ENCODE measurements around the gene NHERF1.

NHERF1 gene

DNA sequence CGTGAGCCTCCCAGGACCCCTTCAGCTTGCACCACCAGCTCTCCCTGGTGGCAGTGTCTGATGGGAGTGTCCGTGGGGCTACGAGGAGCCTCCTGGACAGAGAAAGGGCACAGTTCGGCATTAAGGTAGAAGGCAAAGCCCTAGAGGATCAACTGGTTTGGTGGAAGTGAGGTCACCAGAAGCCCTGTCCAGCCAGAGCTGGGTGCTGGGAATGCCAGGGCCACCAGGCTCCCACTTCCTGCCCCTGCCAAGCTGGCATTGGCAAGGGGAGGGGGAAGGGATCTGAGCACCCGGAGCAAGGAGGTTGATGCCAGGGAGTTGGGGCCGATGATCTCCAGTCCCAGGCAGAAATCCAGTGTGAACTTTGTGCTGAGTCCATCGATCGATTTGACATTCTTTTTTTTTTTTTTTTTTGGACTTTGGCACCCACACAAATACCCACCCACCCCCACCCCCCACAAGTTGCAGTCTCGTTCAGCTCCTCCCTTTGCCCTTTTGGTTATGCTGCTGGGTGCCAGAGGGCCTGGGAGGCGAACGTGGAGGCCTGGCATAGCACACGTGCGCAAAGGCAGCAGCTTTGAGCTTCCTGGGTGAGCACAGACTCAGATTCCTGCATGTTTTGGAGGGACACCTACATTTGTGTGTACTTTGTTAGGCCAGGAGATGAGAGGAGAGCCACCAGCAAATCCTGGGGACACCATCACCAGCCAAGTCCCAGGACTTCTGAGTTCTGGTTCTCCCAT, 2.1 kb downstream of the NHERF1 start:
- no peak for DNase-seq

- DNase-seq = no peak
Observed at GRCh38 chr17:74752415-74752814, 4.0 kb downstream of the NHERF1 start.

- DNase-seq = no peak
Observed at GRCh38 chr17:74752822-74753401, 4.5 kb downstream of the NHERF1 start.

DNA sequence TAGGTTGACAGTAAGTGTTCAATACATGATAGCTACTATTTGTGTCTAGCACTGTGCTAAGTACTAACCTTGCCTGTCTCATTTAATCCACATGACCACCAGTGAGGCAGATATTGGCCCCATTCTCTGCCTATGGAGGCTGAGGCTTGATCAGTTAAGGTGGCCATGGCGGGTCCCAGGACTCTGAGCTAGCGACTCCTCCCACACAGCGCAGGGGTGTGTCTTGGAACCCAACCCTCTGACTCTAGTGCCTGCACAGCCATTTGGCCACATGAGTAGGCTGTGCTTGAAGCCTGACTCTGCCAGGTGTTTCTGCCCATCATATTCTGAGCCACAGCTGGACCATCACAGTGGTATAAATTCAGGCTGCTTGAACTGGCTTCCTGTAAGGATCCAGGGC, 6.4 kb downstream of the NHERF1 start:
- DNase-seq = no peak

GRCh38 chr17:74755533-74755932, 7.1 kb downstream of the NHERF1 start:
- DNase-seq = no peak

DNA sequence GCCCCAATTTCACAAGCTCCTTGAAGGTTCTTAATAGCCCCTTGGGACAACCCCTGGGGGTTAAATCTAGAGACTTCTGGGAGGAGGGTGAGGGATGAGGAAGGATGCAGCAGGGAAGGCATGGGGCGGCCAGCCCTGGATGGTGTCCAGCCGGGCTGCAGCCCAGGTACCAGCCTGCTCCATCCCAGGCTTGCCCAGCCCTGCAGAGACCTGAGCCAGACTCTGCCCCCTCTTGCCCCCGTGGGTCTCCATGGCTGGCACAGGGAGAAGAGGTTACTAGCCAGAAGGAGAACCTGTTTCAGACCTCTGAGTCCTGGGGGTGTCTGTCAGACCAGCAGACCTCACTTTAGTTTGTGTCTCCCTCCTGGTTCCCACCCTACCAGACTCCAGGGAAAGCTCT, 8.5 kb downstream of the NHERF1 start:
- no peak for DNase-seq

- no peak for DNase-seq
Observed at GRCh38 chr17:74757502-74757901, 9.1 kb downstream of the NHERF1 start.

DNA sequence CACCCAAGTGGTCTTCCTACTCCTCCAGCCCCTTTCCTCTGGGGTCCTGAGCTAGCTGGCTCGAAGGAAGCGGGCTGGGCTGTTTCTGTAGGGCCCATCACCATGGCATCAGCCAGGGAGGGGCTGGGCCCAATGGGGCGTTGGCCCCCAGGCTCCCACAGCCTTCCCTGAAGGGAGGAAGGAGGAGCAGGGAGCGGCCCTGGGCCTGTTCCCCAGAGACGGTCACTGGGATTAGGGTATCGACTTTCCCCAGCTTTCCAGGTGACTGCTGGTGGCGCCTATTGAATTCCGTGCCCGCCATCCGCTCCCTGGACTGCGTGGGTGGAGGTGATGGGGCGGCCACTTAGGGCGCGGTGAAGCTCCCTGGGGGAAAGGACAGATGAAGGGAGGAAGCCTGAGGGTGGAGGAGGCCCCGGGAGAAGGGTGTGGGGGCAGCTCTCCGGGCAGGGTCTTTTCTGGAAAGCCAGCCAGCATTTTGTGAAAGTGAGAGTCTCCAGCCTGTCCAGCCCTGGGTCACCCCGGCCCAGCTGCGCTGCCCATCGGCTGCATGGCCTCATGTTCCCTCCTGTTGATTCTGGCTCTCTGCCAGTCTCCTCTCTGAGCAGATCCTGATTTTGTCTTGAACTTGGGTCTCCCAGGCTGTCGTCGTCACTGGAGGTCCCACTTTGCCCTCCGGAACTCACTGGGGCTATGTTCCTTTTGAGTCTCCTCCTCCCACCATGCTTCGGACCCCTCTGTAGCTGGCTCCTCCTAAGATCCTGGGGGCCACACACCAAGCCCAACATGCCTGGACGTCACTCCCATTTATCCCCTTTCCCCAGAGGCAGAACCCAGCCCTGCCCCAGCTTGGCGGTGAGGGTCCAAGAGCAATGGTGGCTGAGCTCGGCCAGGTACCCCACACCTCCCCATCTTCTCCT, 9.8 kb downstream of the NHERF1 start:
- DNase-seq = no peak

DNA sequence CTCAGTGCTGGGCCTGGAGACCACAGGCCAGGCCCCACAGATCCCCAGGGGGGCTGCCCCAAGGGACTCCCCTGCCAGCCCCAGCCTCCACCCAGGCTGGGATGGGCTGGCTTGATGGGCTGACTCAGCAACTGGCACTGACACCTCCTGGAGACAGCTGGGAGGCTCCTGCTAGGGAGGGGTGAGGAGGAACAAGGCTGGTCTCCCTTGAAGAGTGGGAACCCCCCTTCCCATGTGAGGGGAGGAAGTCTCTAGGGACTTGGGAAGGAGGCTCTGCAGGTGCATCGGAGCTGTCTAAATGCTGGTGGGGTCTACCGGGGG, 10.4 kb downstream of the NHERF1 start:
- peak; percentile 66 for DNase-seq

DNA sequence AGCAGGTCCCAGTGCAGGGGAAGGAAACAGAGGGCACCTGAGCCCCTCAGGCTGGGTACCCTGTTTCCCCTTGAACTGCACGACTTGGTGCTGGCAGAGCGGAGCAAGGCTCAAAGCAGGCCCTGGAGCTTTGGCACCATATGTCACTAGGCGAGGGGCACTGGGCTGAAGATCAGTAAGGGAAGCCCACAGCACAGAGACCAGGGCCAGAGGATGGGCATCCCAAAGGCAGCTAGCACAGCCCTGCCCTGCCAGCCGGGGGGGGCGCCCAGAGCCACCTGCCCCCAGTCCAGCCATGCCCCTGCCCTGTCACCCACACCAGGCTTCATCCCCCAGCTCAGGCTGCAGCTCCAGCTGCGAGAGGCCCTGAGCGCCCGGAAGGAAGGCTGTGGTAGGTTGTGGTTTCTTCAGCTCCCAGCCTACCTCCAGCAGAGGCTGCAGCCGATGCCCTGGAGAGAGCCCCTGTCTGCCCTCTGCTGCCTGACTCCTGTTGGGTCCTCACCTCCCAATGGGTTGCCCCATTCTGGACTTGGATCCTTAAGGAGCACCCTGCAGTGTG, 10.9 kb downstream of the NHERF1 start:
- DNase-seq = peak; percentile 87

- no peak for DNase-seq
Observed at GRCh38 chr17:74759941-74760340, 11.5 kb downstream of the NHERF1 start.

DNA sequence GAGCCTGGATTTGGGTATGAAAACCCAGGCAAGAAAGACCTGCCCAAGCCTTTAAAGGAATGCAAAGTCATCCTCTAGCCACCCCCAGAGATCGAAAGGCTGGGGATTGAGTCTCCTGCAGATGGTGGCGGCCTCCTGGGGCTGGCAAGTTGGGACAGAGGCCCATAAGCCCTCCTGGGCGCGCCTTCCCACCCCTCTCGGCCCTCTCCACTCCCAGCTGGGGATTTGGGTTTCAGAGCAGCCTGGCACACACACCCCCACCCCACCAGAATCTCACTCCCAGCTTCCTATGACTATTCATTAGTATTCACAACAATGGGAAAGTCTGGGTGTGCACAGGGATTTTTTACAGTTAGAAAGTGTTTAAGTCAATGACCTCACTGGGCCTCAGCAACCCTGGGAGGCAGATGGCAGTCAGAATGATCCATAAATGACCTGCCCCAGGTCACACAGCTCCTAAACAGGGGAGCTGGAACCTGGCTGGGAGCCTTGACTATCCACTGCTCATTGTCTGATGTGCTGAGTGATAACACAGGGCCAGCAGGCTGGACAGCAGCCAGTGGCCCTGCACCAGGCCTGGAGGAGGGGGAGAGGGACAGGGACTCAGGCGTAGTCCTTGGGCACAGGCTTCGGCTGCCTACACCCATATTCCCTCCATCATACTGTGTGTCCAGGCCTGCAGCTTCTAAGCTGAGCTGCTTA, 12.1 kb downstream of the NHERF1 start:
- no peak for DNase-seq

- DNase-seq = no peak
Observed at GRCh38 chr17:74761419-74761818, 13.0 kb downstream of the NHERF1 start.

DNA sequence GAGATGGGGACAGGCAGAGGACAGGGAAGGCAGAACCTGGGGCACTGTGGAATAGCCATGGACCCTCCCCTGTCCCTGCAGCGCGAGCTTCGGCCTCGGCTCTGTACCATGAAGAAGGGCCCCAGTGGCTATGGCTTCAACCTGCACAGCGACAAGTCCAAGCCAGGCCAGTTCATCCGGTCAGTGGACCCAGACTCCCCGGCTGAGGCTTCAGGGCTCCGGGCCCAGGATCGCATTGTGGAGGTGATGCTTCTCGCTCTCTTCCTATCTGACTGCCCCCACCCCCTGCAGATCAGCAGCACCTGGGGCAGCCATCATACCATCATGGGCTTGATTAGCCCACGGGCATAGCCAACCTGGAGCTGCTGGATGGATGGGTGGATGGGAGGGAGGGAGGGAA, 13.5 kb downstream of the NHERF1 start:
- DNase-seq = no peak

DNA sequence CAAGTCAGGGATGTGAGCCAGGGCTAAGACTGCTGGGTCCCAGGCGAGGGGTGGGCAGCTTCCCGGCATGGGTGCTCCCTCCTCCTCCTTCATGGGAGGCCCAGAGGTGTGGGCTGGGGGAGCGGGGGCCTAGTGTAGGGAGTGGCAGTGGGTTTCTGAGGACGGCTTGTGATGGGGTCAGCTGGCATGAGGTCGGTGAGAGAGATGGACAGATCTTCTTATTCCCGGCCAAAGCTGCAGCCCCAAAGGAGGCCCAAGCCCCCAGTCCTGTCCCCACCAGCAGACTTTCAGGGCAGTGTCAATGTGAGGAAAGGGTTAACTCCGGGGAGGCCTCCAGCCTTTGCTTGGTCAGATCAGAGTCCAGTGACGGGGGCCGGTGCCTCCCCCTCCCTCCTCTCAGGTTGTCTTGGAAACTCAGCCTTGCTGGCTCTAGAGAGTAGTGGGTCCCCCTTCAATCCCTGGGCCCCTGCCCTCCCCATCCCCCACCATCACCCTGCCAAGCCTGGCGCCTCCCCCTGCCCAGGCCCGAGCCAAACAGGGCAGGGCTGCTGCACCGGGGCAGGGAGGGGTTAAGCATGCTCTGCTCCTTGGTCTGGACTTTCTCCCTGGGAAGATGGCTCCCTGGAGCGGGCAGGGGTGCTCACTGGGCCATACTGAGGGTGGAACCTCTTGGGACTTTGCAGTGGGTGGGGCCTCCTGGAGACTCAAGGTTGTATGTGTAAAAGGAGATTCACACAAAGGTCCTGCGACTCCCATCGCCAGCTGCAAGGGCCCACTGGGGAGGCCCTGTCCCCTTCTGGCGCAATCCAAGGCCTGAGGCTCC, 15.3 kb downstream of the NHERF1 start:
- no peak for DNase-seq

DNA sequence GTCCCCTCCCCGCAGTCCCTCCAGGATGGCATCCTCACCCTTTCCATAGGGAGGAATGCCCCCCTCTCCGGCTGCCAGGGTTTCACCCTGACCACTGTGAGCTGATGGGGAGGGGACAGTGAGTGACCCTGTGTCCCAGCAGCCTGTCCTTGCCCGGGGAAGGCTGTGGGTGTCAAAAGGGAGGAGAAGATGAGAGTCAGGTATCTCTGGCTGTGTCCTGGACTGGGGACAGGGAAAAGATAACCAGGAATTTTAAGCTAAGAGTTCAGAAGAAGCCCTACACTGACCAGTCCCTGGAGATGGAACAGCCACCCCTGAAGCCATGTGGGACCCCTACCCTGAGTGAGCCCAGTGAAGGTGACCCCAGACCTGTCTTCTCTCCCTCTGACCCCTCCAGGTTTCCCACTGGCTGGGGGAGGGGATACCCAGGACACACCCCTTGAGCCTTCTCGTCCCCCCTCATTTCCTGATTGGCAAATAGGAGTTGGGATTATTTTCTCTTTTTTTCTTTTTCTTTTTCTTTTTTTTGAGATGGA, 16.4 kb downstream of the NHERF1 start:
- DNase-seq = no peak

GRCh38 chr17:74766413-74766812, 18.0 kb downstream of the NHERF1 start:
- no peak for DNase-seq

GRCh38 chr17:74767111-74767516, 18.7 kb downstream of the NHERF1 start:
- no peak for DNase-seq

DNA sequence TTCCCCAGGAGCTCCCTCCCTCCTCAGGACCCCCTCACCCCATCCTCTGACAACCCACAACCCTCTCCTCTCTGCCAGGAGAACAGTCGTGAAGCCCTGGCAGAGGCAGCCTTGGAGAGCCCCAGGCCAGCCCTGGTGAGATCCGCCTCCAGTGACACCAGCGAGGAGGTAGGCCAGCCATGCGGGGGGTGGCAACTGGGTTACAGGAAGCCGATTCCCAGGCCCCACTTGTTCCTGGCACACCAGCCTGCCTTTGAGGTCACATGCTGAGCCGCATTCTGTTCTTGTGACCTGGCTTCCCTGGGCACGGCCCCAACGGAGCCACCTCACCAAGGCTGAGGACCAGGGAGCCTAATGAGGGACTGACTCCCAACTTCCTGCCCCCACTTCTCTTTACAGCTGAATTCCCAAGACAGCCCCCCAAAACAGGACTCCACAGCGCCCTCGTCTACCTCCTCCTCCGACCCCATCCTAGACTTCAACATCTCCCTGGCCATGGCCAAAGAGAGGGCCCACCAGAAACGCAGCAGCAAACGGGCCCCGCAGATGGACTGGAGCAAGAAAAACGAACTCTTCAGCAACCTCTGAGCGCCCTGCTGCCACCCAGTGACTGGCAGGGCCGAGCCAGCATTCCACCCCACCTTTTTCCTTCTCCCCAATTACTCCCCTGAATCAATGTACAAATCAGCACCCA, 19.8 kb downstream of the NHERF1 start:
- DNase-seq = no peak

DNA sequence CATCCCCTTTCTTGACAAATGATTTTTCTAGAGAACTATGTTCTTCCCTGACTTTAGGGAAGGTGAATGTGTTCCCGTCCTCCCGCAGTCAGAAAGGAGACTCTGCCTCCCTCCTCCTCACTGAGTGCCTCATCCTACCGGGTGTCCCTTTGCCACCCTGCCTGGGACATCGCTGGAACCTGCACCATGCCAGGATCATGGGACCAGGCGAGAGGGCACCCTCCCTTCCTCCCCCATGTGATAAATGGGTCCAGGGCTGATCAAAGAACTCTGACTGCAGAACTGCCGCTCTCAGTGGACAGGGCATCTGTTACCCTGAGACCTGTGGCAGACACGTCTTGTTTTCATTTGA, 20.3 kb downstream of the NHERF1 start:
- DNase-seq = no peak

- DNase-seq = no peak
Observed at GRCh38 chr17:74769266-74769855, 20.9 kb downstream of the NHERF1 start.

All from RPMI8226 (cell line).